MCF 10A (cell line): ENCODE results near the gene AGAP1. TPM values are rescaled to one million over a fixed set of nuclear protein-coding genes. Genes with fewer than 3 reads are reported as not detected.

Source experiments
- BruUV-seq: library from RNA; stranded (reverse); fragments of 400-500 nt; replicated peaks from 2 replicates; lab custom pipeline; 2021; lab: Mats Ljungman, UMichigan
- CTCF ChIA-PET: fragments of 300-600 bp; sonication (Branson Sonifier 250); formaldehyde crosslinking; extraction: SDS; loops from one replicate; lab custom pipeline; 2021; ENCODE audit warnings: antibody characterized with exemption, inconsistent platforms; lab: Yijun Ruan, JAX
- POLR2A ChIA-PET: fragments of 300-600, 350-650 bp; sonication (Branson Sonifier 250); formaldehyde crosslinking; extraction: SDS; loops from one replicate; lab custom pipeline; 2020; ENCODE audit warnings: antibody characterized with exemption, inconsistent platforms; lab: Yijun Ruan, JAX
- DNase-seq: peaks from one replicate; pipeline ENCODE4 v3.0.0-alpha.2; 2018; ENCODE audit not compliant: unreplicated experiment
- H3K27ac Mint-ChIP-seq: one replicate; pipeline ENCODE4 v1.8.0; 2022; ENCODE audit warnings: mild to moderate bottlenecking, low read depth, mixed read lengths; ENCODE audit not compliant: unreplicated experiment
- H3K27me3 Mint-ChIP-seq: one replicate; pipeline ENCODE4 v1.8.0; 2022; ENCODE audit warnings: mixed read lengths; ENCODE audit not compliant: insufficient read depth, unreplicated experiment
- H3K36me3 Mint-ChIP-seq: one replicate; pipeline ENCODE4 v1.8.0; 2022; ENCODE audit warnings: mild to moderate bottlenecking, moderate library complexity, mixed read lengths; ENCODE audit not compliant: insufficient read depth, unreplicated experiment
- H3K4me1 Mint-ChIP-seq: one replicate; pipeline ENCODE4 v1.8.0; 2022; ENCODE audit warnings: mixed read lengths; ENCODE audit not compliant: insufficient read depth, unreplicated experiment
- H3K4me3 Mint-ChIP-seq: one replicate; pipeline ENCODE4 v1.8.0; 2022; ENCODE audit warnings: mild to moderate bottlenecking, moderate library complexity, mixed read lengths; ENCODE audit not compliant: unreplicated experiment
- H3K9me3 Mint-ChIP-seq: one replicate; pipeline ENCODE4 v1.8.0; 2022; ENCODE audit warnings: mixed read lengths; ENCODE audit not compliant: unreplicated experiment
- CTCF ChIP-seq: fragments of 200-600 bp; IDR thresholded peaks from one replicate; pipeline ENCODE4 v1.8.0; 2022; ENCODE audit warnings: antibody characterized with exemption, mild to moderate bottlenecking; ENCODE audit not compliant: unreplicated experiment
- intact Hi-C: fragments of 100-400 bp; cut with micrococcal nuclease; formaldehyde crosslinking; loops from 2 replicates; pipeline ENCODE4 v1.14.1; 2022
- total RNA-seq: library from RNA; stranded (reverse); gene quantifications from 2 replicates; pipeline ENCODE4 v1.2.3, GENCODE V29; 2022

AGAP1 gene
- total RNA-seq, 1 experiment from 2014 or later: 41.3 TPM

GRCh38 chr2:235850771-235851551 lies 357.1 kb downstream of the AGAP1 start:
- Mint-ChIP-seq H3K27me3 (no peaks in the 10 kb centered on the region), H3K36me3 (no peaks in the 10 kb centered on the region), H3K4me1 (peaks cover 5% of the 10 kb centered on the region), H3K27ac (no peak overlapping the region), H3K4me3 (no peak overlapping the region), H3K9me3 (no peaks in the 10 kb centered on the region)
- ChIA-PET CTCF (no interaction called here), POLR2A (no interaction called here)
- TF ChIP-seq CTCF: no peak
- no TSS peak for BruUV-seq
- DNase-seq: no peak
- intact Hi-C loops: no loop called here

GRCh38 chr2:235851828-235852525 lies 358.1 kb downstream of the AGAP1 start:
- Mint-ChIP-seq H3K27me3 (no peaks in the 10 kb centered on the region), H3K4me1 (peaks cover 5% of the 10 kb centered on the region), H3K9me3 (no peaks in the 10 kb centered on the region), H3K27ac (no peak overlapping the region), H3K36me3 (no peaks in the 10 kb centered on the region), H3K4me3 (no peak overlapping the region)
- BruUV-seq: no TSS peak
- DNase-seq: no peak
- TF ChIP-seq CTCF: no peak
- ChIA-PET POLR2A (no interaction called here), CTCF (no interaction called here)
- intact Hi-C loops: no loop called here

- Mint-ChIP-seq H3K27ac (no peak overlapping the region), H3K4me1 (peaks cover 5% of the 10 kb centered on the region), H3K36me3 (no peaks in the 10 kb centered on the region), H3K27me3 (no peaks in the 10 kb centered on the region), H3K9me3 (no peaks in the 10 kb centered on the region), H3K4me3 (no peak overlapping the region)
- no peak for DNase-seq
- no peak for TF ChIP-seq CTCF
- BruUV-seq: no TSS peak
- POLR2A ChIA-PET: no interaction called here
- CTCF ChIA-PET: no interaction called here
- intact Hi-C loops: no loop called here
These were observed 358.7 kb downstream of the AGAP1 start for GRCh38 chr2:235852526-235852920.

GRCh38 chr2:235854276-235854675 lies 360.4 kb downstream of the AGAP1 start:
- H3K4me1 Mint-ChIP-seq: peaks cover 5% of the 10 kb centered on the region
- no peak overlapping the region for H3K27ac Mint-ChIP-seq
- no peak overlapping the region for H3K4me3 Mint-ChIP-seq
- intact Hi-C loops: no loop called here
- no peaks in the 10 kb centered on the region for H3K36me3 Mint-ChIP-seq
- BruUV-seq: no TSS peak
- ChIA-PET POLR2A (no interaction called here), CTCF (interaction anchor here (0.6 to 0.7 kb wide), 3 partner anchors 89 to 322 kb away, joined by 3 to 4 read pairs (median 4); no protein-coding TSS in a partner anchor)
- peak; percentile 15 for DNase-seq
- no peaks in the 10 kb centered on the region for H3K9me3 Mint-ChIP-seq
- TF ChIP-seq CTCF: no peak
- H3K27me3 Mint-ChIP-seq: no peaks in the 10 kb centered on the region
